ENCODE results near the gene TTC17.
"Not testable (repeated sequence)": the region's sequence is repeated elsewhere in the genome, so short reads cannot be mapped to it uniquely, and the experiment has no call there.

TTC17 gene

DNA sequence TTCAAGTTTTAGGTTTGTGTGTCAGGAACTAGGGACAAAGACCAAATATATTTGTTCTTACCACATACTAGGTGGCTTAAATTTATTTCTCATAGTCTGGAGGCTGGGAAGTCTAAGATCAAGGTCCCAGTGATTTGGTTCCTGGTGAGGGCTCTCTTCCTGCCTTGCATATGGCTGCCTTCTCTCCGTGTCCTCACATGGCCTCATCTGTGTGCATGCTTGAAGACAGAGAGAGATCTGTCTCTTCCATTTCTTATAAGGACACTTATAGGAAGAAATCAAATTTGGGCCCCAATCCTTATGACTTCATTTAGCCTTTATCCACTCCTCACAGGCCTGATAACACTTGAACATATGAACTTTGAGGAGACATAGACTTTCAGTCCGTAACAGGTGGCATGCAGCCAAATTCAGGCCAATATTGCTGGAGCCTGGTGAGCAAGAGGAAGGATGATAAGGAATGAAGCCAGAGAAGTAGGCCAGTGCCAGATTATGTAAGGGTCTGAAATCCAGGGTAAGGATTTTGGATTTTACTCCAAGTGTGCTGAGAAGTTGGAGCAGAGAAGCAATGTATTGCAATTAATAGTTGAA lies 35.1 kb downstream of the TTC17 start:
- peak; percentile 93 for DNase-seq

GRCh38 chr11:43396617-43397016 lies 37.9 kb downstream of the TTC17 start:
- no peak for DNase-seq

DNA sequence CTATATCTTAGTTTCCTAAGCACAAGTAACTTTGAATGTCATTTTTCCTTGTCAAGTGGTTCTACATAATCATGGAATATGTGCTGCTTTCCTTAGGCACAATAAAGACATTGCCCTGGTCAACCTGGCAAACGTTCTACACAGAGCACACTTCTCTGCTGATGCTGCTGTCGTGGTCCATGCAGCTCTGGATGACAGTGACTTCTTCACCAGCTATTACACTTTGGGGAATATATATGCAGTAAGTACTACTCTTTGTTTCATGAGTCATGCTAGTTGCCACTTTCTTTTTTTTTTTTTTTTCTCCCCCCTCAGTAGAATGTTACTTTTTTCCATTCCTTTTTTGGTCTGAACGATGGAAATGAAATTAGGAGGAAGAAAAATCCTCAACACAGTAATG lies 38.5 kb downstream of the TTC17 start:
- no peak for DNase-seq

- no peak for DNase-seq
Measured at GRCh38 chr11:43399983-43400630, 41.4 kb downstream of the TTC17 start.

- no peak for DNase-seq
Measured at GRCh38 chr11:43401252-43401651, 42.5 kb downstream of the TTC17 start.

- not testable (repeated sequence) for DNase-seq
Measured at GRCh38 chr11:43401811-43402210, 43.1 kb downstream of the TTC17 start.

DNA sequence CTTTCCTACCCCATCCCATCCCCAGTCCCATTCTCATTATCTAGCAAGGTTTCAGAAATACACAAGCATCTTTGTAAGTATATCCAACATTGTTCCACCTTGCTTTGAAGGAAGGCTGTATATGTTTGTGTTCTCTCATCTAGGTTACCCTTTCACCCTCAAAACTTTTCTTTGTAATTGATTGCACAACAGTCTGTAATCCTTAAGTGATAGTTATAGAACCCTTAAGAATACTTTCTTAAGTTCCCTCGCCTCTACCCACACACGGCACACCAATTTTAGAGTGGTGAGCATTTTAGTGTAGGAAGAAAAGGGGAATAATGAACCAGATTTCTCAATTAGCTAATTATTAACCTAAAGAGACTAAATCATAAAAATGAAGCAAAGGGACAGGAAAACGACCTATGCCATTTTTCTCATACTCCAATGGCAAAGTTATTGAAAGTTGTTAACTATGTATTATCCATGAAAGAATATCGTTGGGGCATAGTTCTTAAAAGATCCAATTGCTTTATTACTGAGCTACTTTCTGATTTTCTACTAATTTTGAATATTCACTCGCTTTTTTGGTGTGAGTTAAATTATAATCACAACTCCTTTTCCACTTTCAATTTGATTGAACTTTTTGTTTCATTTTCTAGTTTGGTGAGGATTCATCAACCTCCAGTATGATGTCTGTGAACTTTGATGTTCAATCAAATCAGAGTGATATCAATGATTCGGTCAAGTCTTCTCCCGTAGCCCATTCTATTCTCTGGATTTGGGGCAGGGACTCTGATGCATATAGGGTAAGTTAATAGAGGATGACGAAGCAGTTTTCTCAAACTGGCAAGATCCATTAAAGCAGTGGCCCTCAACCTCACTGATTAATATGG lies 44.9 kb downstream of the TTC17 start:
- DNase-seq, result no peak

DNA sequence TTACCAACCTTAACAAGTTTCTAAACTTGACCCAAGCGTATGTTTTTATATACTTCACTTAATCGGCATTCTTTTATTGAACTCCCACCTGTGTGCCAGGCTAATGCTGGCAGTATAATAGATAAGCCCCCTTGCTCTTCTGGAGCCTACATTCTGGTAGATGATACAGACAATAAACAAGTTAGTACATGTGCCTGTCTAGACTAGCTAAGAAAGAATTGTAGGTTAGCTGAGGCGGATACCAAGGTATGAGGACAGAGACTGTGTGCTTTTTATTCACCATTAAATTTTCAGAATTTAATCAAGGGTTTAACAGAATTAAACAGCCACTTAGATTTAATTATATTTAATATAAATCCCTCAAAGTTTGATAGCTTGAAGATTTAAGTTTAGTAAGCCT lies 45.7 kb downstream of the TTC17 start:
- DNase-seq, result no peak

DNA sequence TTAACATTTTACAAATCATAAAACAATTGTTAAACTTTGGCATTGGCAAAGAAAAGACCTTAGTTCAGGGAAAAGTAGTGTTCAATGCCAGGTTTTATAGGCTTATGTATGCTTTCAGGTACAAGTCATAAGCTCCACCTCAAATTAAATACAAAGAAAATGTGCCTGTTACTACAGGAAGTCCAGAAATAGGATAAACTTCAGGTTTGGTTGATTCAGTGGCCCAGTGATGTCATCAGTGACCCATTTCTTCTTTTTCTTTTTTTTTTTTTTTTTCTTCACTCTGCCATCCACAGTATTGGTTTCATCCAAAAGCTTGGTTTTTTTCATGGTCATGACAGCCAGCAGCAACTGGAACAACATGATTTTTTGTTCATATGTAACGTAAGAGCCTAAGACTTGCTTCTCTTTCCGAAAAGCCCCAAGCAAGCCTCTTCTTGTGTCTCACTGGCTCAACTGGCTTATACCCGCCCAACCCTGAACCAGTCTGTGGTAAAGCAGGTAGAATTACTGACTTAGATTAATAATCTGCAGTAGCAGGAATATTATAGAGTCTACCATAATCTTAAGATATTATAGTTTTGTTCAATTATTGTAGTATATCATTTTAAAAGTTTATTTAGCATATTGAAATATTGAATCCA lies 46.2 kb downstream of the TTC17 start:
- no peak for DNase-seq

- no peak for DNase-seq
Measured at GRCh38 chr11:43408277-43408676, 49.6 kb downstream of the TTC17 start.

GRCh38 chr11:43410394-43410793 lies 51.7 kb downstream of the TTC17 start:
- no peak for DNase-seq

DNA sequence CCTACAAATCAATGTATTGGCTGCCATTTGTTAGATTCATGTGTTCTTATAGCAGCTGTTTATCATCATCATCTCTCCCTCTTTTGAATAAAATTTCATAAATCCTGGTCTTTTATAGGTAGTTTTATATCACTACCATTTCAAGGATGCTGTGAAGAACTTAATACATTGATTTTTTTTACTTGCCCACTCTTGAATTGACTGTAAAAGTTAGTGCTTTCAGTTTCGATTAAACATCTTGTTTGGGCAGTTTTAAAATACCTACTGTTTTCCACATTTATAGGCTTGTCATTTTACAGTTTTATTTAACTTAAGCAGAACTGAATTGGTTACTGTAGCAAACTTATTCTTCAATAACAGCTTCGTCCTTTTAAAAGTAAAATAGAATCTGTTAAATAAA lies 59.5 kb downstream of the TTC17 start:
- DNase-seq, result no peak

DNA sequence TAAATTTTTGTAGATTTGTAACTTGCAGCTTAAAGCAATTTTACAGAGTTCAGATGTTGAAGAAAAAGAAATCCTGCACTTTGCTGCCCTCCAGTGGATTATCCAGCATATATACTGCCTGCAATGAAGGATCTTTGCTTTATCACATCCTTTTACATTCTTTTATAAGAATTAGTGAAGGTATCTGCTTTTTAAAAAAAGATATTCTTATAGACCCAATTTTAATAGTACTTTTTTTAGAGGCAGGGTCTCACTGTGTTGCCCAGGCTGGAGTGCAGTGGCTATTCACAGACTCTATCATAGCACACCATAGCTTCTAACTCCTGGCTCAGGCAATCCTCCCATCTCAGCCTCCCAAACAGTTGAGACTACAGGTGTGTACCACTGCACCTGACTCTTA lies 60.7 kb downstream of the TTC17 start:
- DNase-seq, result peak; percentile 70

DNA sequence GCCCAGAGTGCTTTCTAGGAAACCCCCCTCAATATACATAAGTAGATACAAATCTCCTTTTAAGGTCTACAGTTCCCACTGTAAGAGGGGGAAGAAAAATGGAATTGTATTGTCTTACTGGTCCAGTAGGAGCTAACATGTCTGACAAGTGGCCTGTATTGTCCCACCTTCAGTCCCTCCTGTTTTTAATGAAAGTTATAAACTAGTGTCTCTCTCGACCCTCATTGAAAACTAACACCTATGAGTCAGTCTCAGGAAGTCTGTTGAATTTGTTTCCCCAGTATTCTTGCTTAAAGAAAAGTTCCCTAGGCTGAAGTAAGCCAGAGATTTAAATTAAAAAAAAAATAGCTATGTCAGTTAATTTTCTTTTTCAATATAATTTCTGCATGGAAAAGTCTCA lies 69.3 kb downstream of the TTC17 start:
- no peak for DNase-seq

DNA sequence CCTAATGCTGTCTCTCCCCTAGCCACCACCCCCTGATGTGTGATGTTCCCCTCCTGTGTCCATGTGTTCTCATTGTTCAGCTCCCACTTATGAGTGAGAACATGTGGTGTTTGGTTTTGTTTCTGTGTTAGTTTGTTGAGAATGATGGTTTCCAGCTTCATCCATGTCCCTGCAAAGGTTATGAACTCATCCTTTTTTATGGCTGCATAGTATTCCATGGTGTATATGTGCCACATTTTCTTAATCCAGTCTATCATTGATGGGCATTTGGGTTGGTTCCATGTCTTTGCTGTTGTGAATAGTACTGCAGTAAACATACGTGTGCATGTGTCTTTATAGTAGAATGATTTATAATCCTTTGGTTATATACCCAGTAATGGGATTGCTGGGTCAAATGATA lies 72.2 kb downstream of the TTC17 start:
- not testable (repeated sequence) for DNase-seq

GRCh38 chr11:43434893-43435292 lies 76.2 kb downstream of the TTC17 start:
- no peak for DNase-seq

DNA sequence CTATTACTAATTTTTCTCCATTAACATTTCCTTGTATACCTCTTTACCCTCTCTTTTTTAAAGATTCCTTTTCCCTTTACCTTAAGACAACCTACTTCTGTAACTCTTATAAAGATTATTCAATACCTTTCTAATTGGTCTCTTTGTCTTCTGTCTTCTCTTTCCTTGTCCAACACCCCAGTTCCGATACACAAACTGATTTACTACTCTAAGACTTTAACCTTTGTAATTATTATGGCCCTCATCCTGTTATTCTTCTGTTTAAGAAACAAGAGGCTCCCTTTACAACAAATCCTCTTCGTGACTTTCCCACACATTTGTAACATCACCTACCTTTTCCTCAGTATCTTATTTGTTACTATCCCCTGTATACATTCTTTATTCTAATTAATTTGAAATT lies 81.8 kb downstream of the TTC17 start:
- DNase-seq, result no peak

GRCh38 chr11:43443811-43444210 lies 85.1 kb downstream of the TTC17 start:
- no peak for DNase-seq

DNA sequence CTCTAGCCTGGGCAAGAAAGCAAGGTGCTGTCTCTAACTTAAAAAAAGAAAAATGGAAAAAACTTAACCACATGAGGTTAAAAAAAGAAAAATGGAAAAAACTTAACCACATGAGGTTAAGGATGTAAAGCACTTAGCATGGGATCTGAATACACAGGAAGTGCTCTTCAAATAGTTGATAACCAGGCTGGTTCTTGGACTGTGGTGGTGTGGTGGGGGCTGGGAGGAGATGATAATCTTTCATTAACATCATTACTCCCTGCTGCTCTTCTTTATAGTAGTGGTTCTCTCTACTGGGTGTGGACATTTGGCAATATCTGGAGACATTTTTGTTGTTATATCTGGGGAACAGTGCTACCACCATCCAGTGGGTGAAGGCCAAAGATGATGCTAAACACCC lies 88.4 kb downstream of the TTC17 start:
- no peak for DNase-seq

- DNase-seq, result no peak
Measured at GRCh38 chr11:43458486-43458885, 99.8 kb downstream of the TTC17 start.

GRCh38 chr11:43459246-43459645 lies 100.5 kb downstream of the TTC17 start:
- no peak for DNase-seq

DNA sequence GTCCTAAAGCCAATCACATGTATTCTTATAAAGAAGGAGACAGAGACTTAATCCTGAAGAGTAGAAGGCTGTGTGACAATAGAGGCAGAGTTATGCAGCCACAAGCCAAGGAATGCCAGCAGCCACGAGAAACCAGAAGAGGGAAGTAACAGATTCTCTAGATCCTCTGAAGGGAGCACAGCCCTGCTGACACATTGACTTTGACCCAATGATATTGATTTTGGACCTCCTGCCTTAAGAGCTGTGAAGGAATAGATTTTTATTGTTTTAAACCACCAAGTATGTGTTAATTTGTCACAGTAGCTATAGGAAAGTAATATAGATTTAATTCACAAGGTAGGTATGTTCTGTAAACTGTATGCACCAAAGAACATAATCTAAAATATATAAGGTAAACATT lies 103.6 kb downstream of the TTC17 start:
- no peak for DNase-seq

- peak; percentile 6 for DNase-seq
Measured at GRCh38 chr11:43467958-43468357, 109.2 kb downstream of the TTC17 start.

- DNase-seq, result peak; percentile 72
Measured at GRCh38 chr11:43477491-43477890, 118.8 kb downstream of the TTC17 start.

All from OCI-M1 (cell line).